ENCODE measurements around the gene RASSF5.

Gene RASSF5

GRCh38 chr1:206545351-206545750, 38.0 kb downstream of the RASSF5 start:
- ChIA-PET POLR2A (no interaction called here), CTCF (interaction anchor here (0.7 to 9.4 kb wide), 32 partner anchors 11 to 440 kb away, joined by 3 to 215 read pairs (median 8); partner anchors contain the start of genes EIF2D, IKBKE and RASSF5)
- TF ChIP-seq CTCF (IDR thresholded peaks at IDR 0.05; ENCODE audit: insufficient read depth, low read length, missing control alignments) = no peak
- DNase-seq (ENCODE audit: low read depth, low spot score) = no peak
- no peak overlapping the region for H3K4me3 ChIP-seq (ENCODE audit: low read depth, low read length)

DNA sequence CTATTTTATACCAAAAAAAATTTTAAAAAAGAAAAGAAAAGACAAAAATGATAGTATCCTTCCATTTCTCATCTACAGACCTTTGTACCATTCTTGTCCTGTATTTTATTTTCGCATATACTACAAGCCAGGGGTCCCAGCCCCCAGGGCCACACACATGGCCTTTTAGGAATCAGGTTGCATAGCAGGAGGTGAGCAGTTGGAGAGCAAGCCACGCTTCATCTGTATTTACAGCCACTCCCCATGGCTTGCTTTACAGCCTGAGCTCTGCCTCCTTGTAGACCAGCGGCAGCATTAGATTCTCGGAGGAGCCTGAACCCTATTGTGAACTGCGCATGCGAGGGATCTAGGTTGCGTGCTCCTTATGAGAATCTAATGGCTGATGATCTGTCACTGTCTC, 39.8 kb downstream of the RASSF5 start:
- no peak for TF ChIP-seq CTCF (IDR thresholded peaks at IDR 0.05; ENCODE audit: insufficient read depth, low read length, missing control alignments)
- DNase-seq (ENCODE audit: low read depth, low spot score) = no peak
- H3K4me3 ChIP-seq (ENCODE audit: low read depth, low read length) = no peak overlapping the region
- ChIA-PET CTCF (interaction anchor here (1.5 to 9.4 kb wide), 7 partner anchors 10 to 48 kb away, joined by 3 to 215 read pairs (median 54); no protein-coding TSS in a partner anchor), POLR2A (no interaction called here)

DNA sequence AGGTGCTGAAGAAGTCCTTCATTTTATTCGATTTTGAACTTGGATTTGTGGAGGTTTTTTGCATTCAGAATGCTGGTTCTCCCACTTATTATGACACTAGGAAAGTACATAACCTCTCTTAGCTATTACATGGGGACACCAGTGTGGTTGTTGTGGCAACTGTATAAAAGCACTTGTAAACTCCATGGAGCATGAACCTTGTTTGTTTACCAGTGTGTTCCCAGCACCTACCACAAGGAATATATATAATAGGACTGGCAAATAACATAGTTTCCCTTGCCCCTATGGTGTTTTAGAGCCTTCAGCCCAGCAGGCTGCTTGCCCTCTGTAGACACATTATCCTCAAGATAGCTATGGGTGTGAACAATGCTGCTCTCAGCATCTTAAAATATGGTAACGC, 43.1 kb downstream of the RASSF5 start:
- ChIA-PET CTCF (interaction anchor here (0.8 to 2.1 kb wide), 7 partner anchors 9 to 71 kb away, joined by 3 to 12 read pairs (median 5); partner anchors contain the start of gene EIF2D), POLR2A (no interaction called here)
- no peak for DNase-seq (ENCODE audit: low read depth, low spot score)
- no peak for TF ChIP-seq CTCF (IDR thresholded peaks at IDR 0.05; ENCODE audit: insufficient read depth, low read length, missing control alignments)
- no peak overlapping the region for H3K4me3 ChIP-seq (ENCODE audit: low read depth, low read length)

GRCh38 chr1:206551296-206551985, 44.1 kb downstream of the RASSF5 start:
- ChIA-PET CTCF (interaction anchor here (1.1 to 2.1 kb wide), 6 partner anchors 14 to 112 kb away, joined by 4 to 12 read pairs (median 5); partner anchors contain the start of gene EIF2D), POLR2A (no interaction called here)
- no peak overlapping the region for H3K4me3 ChIP-seq (ENCODE audit: low read depth, low read length)
- DNase-seq (ENCODE audit: low read depth, low spot score) = no peak
- no peak for TF ChIP-seq CTCF (IDR thresholded peaks at IDR 0.05; ENCODE audit: insufficient read depth, low read length, missing control alignments)

GRCh38 chr1:206551986-206552326, 44.6 kb downstream of the RASSF5 start:
- POLR2A ChIA-PET = no interaction called here
- CTCF ChIA-PET = interaction anchor here (1.7 to 2.1 kb wide), 4 partner anchors 15 to 112 kb away, joined by 5 to 12 read pairs (median 6); partner anchors contain the start of gene EIF2D
- DNase-seq (ENCODE audit: low read depth, low spot score) = no peak
- no peak for TF ChIP-seq CTCF (IDR thresholded peaks at IDR 0.05; ENCODE audit: insufficient read depth, low read length, missing control alignments)
- no peak overlapping the region for H3K4me3 ChIP-seq (ENCODE audit: low read depth, low read length)

DNA sequence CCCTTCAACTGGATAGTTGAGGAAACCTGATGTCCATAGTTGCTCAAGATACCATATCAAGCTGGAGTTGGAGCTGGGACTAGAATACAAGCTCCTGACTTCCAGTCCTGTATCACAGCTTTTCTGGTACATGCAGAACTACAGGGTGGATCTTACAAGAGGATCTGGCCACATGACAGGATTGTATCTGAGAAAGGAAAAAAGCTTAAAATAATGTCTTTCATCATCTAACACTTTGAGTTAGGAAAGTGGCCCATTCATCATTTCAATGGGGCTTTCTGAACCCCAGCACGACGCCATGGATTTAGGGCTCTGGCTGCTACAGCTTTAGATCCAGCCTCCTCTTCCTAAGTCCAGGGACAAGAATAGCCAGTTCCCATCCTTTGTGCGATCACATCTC, 46.9 kb downstream of the RASSF5 start:
- ChIA-PET CTCF (interaction anchor here (0.8 to 7.9 kb wide), 8 partner anchors 10 to 75 kb away, joined by 3 to 136 read pairs (median 5); no protein-coding TSS in a partner anchor), POLR2A (no interaction called here)
- H3K4me3 ChIP-seq (ENCODE audit: low read depth, low read length) = no peak overlapping the region
- no peak for TF ChIP-seq CTCF (IDR thresholded peaks at IDR 0.05; ENCODE audit: insufficient read depth, low read length, missing control alignments)
- no peak for DNase-seq (ENCODE audit: low read depth, low spot score)

Data from AG04449 (cell line).